ENCODE data around the gene MAPT. TPM values are rescaled to one million over a fixed set of nuclear protein-coding genes. Genes with fewer than 3 reads are reported as not detected.

The MAPT gene
- total RNA-seq, 1 donor from 2014 or later = 76.6 TPM

DNA sequence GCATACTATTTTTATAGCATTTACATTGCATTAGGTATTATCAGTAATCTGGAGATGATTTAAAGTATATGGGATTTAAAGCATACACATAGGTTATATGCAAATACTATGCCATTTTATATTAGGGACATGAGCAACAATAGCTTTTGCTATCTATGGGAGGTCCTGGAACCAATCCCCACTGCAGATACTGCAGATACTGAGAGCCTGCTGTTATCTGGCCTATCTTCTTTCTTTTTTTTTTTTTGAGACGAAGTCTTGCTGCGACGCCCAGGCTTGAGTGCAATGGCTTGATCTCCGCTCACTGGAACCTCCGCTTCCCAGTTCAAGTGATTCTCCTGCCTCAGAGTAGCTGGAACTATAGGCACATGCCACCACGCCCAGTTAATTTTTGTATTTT lies 142.1 kb downstream of the MAPT start:
- no peak for DNase-seq (ENCODE audit: low spot score in 2 of 2)

DNA sequence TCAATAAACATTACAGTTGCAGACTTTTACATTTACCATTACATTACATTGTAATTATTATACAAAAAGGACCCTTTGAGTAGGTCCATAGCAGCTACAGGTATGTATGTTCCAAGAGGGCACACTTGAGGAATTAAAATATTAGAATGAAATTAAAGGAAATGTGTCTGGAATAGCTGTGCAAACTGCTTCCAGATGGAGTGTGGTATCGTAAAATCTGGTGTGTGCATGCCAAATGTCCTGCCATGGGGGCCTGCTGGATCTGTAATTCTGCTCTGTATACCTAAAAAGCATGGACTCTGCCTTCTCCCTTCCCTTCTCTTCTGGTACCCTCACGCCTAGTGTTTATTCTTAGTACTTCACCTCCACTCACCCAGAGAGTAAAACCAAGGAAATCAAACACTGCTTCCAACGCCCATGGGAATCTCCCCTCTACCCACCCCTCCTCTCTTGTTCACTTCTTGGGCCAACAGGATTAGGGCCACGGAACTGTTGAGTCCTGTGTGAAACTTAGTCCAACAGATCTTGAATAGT lies 143.4 kb downstream of the MAPT start:
- DNase-seq (ENCODE audit: low spot score in 2 of 2) (no peak), FAIRE-seq (no peak)

More for the DNA sequence above, 142.1 kb downstream of the MAPT start:
- FAIRE-seq = no peak

GRCh38 chr17:46038414-46038813 lies 144.1 kb downstream of the MAPT start:
- FAIRE-seq = no peak

GRCh38 chr17:46038937-46039336 lies 144.6 kb downstream of the MAPT start:
- FAIRE-seq = no peak
- no peak for DNase-seq (ENCODE audit: low spot score in 2 of 2)

More at GRCh38 chr17:46038414-46038813, 144.1 kb downstream of the MAPT start:
- DNase-seq (ENCODE audit: low spot score in 2 of 2) = no peak

DNA sequence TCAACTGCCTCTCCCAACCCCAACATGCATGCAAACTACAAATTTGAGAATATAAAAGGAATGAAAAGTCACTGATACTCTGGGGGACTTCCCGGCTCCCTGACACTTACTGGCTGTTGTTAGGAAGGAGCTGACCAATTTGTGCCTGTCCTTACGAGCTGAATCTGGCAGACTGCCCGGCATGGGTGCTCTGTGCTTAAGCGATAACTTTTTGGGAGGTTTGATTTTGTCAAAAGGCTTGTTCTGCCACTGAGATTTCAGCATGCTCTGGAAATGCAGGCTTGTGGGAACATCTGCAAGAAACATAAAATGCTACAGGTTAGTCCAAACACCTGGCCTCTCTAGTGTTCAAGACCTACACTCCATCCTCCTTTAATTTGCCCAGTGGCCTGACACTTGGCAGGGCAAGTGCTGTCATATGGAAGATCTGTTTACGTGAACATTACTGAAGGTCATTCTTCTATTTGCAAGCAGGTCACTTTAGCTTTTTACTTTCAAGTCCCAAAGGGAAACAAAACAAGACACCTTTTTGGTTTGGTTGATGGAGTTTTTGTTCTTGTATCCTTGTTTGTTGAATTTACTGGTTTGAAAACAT lies 145.3 kb downstream of the MAPT start:
- FAIRE-seq (no peak), DNase-seq (ENCODE audit: low spot score in 2 of 2) (no peak)

DNA sequence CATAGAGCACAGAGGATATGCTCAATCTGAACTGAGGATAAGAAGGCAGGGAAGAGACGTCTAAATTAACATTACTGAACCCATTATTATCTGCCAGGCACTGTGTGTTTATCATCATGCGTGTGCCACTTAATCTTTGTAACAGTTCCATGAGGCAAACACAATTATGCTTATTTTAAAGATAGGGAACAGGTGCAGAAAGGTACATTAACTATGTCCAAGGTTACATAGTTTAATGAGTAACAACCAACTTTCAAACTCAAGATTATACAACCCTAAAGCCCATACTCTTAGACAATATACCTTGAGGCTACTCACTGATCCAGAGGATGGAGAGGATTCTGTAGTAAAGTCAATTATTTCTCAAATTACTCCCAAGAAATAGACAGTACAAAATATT lies 147.9 kb downstream of the MAPT start:
- DNase-seq (ENCODE audit: low spot score in 2 of 2) (no peak), FAIRE-seq (no peak)

DNA sequence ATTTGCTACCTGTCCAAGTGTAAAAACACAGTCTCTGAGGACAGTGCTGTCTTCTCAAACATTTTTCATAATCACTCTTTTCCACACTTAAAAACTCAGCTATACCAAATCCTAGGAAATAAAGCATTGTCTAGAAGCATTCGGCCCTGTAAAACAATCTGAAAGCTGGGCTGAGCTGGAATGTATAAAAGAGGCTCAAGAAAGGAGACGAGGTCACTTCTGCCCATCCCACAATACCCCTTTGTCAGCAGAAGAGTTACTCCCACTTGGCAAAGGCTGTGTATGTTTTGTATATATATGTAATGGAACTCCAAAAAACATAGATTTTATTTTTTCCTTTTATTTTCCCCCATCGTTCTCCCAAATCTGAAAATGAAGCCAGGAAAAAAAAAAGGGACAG lies 148.6 kb downstream of the MAPT start:
- DNase-seq (ENCODE audit: low spot score in 2 of 2) (no peak), FAIRE-seq (no peak)

DNA sequence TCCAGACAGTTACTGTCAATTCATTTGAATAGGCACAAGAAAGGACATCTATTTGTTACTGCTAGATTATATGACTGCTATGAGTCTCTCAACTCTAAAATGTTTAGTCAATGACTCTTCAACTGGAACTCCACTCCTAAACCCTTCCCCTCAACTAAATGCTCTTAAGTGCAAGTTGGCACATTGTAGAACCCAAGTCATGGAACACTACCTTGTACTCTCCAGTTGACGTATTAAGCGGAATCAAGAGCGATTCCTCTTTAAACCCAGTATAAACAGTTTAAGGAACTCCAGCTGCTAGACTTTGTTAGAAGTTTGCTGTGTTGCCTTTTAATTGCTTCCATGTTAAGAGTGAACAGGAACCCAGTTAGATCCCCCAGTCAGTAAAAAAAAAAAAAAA lies 149.3 kb downstream of the MAPT start:
- DNase-seq (ENCODE audit: low spot score in 2 of 2) (no peak), FAIRE-seq (no peak)

- peak in 1 of 2 donors; percentile 58 for DNase-seq (ENCODE audit: low spot score in 2 of 2)
- FAIRE-seq = peak; percentile 19
Observed at GRCh38 chr17:46044286-46044928, 150.1 kb downstream of the MAPT start.

- FAIRE-seq = no peak
- DNase-seq (ENCODE audit: low spot score in 2 of 2) = no peak
Observed at GRCh38 chr17:46044989-46045388, 150.6 kb downstream of the MAPT start.

GRCh38 chr17:46045639-46046038 lies 151.3 kb downstream of the MAPT start:
- FAIRE-seq (no peak), DNase-seq (ENCODE audit: low spot score in 2 of 2) (no peak)

DNA sequence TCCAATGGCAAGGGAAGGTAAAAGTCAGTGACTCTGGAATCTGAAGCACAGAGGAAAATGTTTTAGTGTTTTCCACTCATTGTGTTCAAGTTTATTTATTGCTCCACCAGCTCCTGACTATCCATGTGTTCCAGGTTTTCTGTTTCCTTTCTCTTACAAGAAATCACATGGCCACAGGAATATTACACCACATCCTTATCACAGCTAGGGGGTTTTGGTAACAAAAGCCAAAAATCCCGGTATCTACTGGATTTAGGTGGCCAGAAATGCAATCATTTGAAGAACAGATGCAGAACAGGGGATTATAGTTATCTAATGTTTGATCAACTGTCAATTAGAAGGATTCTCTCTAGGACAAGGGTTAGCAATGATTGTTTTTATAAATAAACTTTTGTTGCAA lies 152.6 kb downstream of the MAPT start:
- FAIRE-seq (no peak), DNase-seq (ENCODE audit: low spot score in 2 of 2) (no peak)

- DNase-seq (ENCODE audit: low spot score in 2 of 2) (no peak), FAIRE-seq (no peak)
Observed at GRCh38 chr17:46047398-46047797, 153.0 kb downstream of the MAPT start.

DNA sequence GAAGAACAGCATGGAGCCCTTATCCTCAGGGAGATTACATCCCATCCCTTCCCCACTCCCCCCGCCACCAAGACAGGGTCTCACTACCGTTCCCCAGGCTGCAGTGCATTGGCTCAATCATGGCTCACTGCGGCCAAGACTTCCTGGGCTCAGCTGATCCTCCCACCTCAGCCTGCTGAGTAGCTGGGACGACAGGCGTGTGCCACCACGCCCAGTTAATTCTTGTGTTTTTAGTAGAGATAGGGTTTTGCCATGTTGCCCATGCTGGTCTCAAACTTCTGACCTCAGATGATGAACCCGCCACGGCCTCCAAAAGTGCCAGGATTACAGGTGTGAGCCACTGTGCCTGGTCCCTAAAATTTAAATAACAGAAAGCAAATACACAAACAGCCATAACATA lies 153.5 kb downstream of the MAPT start:
- FAIRE-seq (no peak), DNase-seq (ENCODE audit: low spot score in 2 of 2) (no peak)

DNA sequence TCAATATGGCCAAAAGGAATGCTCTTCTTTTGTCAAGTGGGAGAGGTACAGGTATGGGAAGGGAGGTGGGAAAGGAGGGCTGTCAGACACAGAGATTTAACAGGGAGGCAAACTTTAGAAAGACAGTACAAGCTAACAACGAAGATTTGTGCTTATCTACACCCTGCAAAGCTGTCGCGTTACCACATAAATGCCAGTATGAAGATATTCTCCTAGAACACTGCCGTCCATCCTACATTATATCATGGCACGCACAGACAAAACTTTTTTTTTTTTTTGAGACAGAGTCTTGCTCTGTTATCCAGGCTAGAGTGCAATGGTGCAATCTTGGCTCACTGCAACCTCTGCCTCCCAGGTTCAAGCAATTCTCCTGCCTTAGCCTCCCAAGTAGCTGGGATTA lies 155.3 kb downstream of the MAPT start:
- no peak for DNase-seq (ENCODE audit: low spot score in 2 of 2)
- no peak for FAIRE-seq

GRCh38 chr17:46053911-46054534 lies 159.7 kb downstream of the MAPT start:
- no peak for FAIRE-seq

GRCh38 chr17:46056800-46057304 lies 162.5 kb downstream of the MAPT start:
- no peak for DNase-seq (ENCODE audit: low spot score in 2 of 2)
- no peak for FAIRE-seq

More at GRCh38 chr17:46053911-46054534, 159.7 kb downstream of the MAPT start:
- no peak for DNase-seq (ENCODE audit: low spot score in 2 of 2)

- DNase-seq (ENCODE audit: low spot score in 2 of 2) (no peak), FAIRE-seq (no peak)
Observed at GRCh38 chr17:46057366-46057765, 163.0 kb downstream of the MAPT start.

GRCh38 chr17:46059486-46059885 lies 165.1 kb downstream of the MAPT start:
- no peak for DNase-seq (ENCODE audit: low spot score in 2 of 2)
- no peak for FAIRE-seq

GRCh38 chr17:46060461-46060860 lies 166.1 kb downstream of the MAPT start:
- no peak for FAIRE-seq
- no peak for DNase-seq (ENCODE audit: low spot score in 2 of 2)

- FAIRE-seq (no peak), DNase-seq (ENCODE audit: low spot score in 2 of 2) (no peak)
Observed at GRCh38 chr17:46061435-46061834, 167.1 kb downstream of the MAPT start.
